ENCODE data around the gene RGL1.

RGL1 gene

GRCh38 chr1:183898001-183898396 is 93.1 kb downstream of the RGL1 start:
- Histone ChIP-seq H3K36me3 (peaks cover 0 to 38% (median 21%) of the 10 kb centered on the region in 3 donors), H3K27ac (no peak overlapping the region), H3K4me1 (no peaks in the 10 kb centered on the region), H3K27me3 (no peaks in the 10 kb centered on the region), H3K9me3 (no peaks in the 10 kb centered on the region), H3K4me3 (no peak overlapping the region)
- no peak for TF ChIP-seq CTCF (IDR thresholded peaks at IDR 0.05)
- intact Hi-C loops (cut with DNase I; ENCODE audit: low total_unique reads), result no loop called here
- no peak for DNase-seq

GRCh38 chr1:183898610-183899009 is 93.7 kb downstream of the RGL1 start:
- DNase-seq, result no peak
- peaks cover 0 to 35% (median 21%) of the 10 kb centered on the region in 3 donors for H3K36me3 ChIP-seq
- TF ChIP-seq CTCF (IDR thresholded peaks at IDR 0.05), result no peak
- no peak overlapping the region for H3K4me3 ChIP-seq
- no peaks in the 10 kb centered on the region for H3K9me3 ChIP-seq
- no peak overlapping the region for H3K27ac ChIP-seq
- H3K4me1 ChIP-seq, result no peaks in the 10 kb centered on the region
- intact Hi-C loops (cut with DNase I; ENCODE audit: low total_unique reads), result no loop called here
- H3K27me3 ChIP-seq, result no peaks in the 10 kb centered on the region

GRCh38 chr1:183901748-183902330 is 96.9 kb downstream of the RGL1 start:
- Histone ChIP-seq H3K27ac (no peak overlapping the region), H3K4me1 (no peaks in the 10 kb centered on the region), H3K36me3 (peaks cover 0 to 39% (median 38%) of the 10 kb centered on the region in 3 donors), H3K4me3 (no peak overlapping the region), H3K9me3 (no peaks in the 10 kb centered on the region), H3K27me3 (no peaks in the 10 kb centered on the region)
- no peak for DNase-seq
- intact Hi-C loops (cut with DNase I; ENCODE audit: low total_unique reads), result no loop called here
- no peak for TF ChIP-seq CTCF (IDR thresholded peaks at IDR 0.05)

- no peak for TF ChIP-seq CTCF (IDR thresholded peaks at IDR 0.05)
- Histone ChIP-seq H3K9me3 (no peaks in the 10 kb centered on the region), H3K27me3 (no peaks in the 10 kb centered on the region), H3K4me3 (no peak overlapping the region), H3K4me1 (no peaks in the 10 kb centered on the region), H3K36me3 (peaks cover 9 to 44% (median 42%) of the 10 kb centered on the region in 3 donors), H3K27ac (no peak overlapping the region)
- intact Hi-C loops (cut with DNase I; ENCODE audit: low total_unique reads), result no loop called here
- no peak for DNase-seq
These were observed 98.2 kb downstream of the RGL1 start for GRCh38 chr1:183903101-183903500.

GRCh38 chr1:183905508-183906113 is 100.7 kb downstream of the RGL1 start:
- TF ChIP-seq CTCF (IDR thresholded peaks at IDR 0.05), result no peak
- intact Hi-C loops (cut with DNase I; ENCODE audit: low total_unique reads), result no loop called here
- no peaks in the 10 kb centered on the region for H3K9me3 ChIP-seq
- H3K36me3 ChIP-seq, result peaks cover 12 to 54% (median 54%) of the 10 kb centered on the region in 3 donors
- H3K27ac ChIP-seq, result no peak overlapping the region
- H3K4me3 ChIP-seq, result no peak overlapping the region
- no peaks in the 10 kb centered on the region for H3K27me3 ChIP-seq
- no peaks in the 10 kb centered on the region for H3K4me1 ChIP-seq
- no peak for DNase-seq

Data from tibial artery (tissue), 4 donors.